ENCODE measurements around the gene ARL10. TPM values are rescaled to one million over a fixed set of nuclear protein-coding genes. Genes with fewer than 3 reads are reported as not detected.

The ARL10 gene
- total RNA-seq, 6 experiments from 2014 or later = 0.93 to 2.4 (median 1.1) TPM

GRCh38 chr5:176359658-176360057 lies 5.6 kb upstream of the ARL10 start:
- Histone ChIP-seq H3K27ac (no peak overlapping the region), H3K27me3 (no peaks in the 10 kb centered on the region), H3K9me3 (no peaks in the 10 kb centered on the region), H3K36me3 (peaks cover 0 to 29% (median 10%) of the 10 kb centered on the region in 4 donors), H3K4me3 (no peak overlapping the region), H3K4me1 (peaks cover 0 to 21% (median 2%) of the 10 kb centered on the region in 4 donors)
- DNase-seq (no peak), ATAC-seq (no peak)
- no peak for TF ChIP-seq POLR2A (IDR thresholded peaks at IDR 0.05)
- TF ChIP-seq, protein P1, sequence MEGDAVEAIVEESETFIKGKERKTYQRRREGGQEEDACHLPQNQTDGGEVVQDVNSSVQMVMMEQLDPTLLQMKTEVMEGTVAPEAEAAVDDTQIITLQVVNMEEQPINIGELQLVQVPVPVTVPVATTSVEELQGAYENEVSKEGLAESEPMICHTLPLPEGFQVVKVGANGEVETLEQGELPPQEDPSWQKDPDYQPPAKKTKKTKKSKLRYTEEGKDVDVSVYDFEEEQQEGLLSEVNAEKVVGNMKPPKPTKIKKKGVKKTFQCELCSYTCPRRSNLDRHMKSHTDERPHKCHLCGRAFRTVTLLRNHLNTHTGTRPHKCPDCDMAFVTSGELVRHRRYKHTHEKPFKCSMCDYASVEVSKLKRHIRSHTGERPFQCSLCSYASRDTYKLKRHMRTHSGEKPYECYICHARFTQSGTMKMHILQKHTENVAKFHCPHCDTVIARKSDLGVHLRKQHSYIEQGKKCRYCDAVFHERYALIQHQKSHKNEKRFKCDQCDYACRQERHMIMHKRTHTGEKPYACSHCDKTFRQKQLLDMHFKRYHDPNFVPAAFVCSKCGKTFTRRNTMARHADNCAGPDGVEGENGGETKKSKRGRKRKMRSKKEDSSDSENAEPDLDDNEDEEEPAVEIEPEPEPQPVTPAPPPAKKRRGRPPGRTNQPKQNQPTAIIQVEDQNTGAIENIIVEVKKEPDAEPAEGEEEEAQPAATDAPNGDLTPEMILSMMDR (IDR thresholded peaks at IDR 0.05) = no peak
- WGBS (ENCODE audit: insufficient coverage, low coverage, low lambda C conversion rate, missing lambda C conversion rate) = 41% methylated on average over 4 of the region's 4 CpGs
- intact Hi-C loops (cut with DNase I) = no loop called here

- peak in 1 of 3 donors; percentile 46 for DNase-seq
- Histone ChIP-seq H3K27ac (peak overlapping the region; percentile 90 to 91 (median 90)), H3K36me3 (peaks cover 0 to 19% (median 4%) of the 10 kb centered on the region in 4 donors), H3K4me3 (peak overlapping the region; percentile 68 to 100 (median 95)), H3K4me1 (peaks cover 0 to 21% (median 2%) of the 10 kb centered on the region in 4 donors), H3K27me3 (no peaks in the 10 kb centered on the region), H3K9me3 (no peaks in the 10 kb centered on the region)
- ATAC-seq = peak; percentile 12 to 26 (median 20)
- no peak for TF ChIP-seq POLR2A (IDR thresholded peaks at IDR 0.05)
- TF ChIP-seq, protein P1 (IDR thresholded peaks at IDR 0.05) = no peak
- intact Hi-C loops (cut with DNase I) = no loop called here
- WGBS (ENCODE audit: insufficient coverage, low coverage, low lambda C conversion rate, missing lambda C conversion rate) = 1% methylated on average over 27 of the region's 27 CpGs
These were observed 4.3 kb upstream of the ARL10 start for GRCh38 chr5:176360894-176361436.

- peak; percentile 97 for TF ChIP-seq POLR2A (IDR thresholded peaks at IDR 0.05)
- TF ChIP-seq, protein P1 (IDR thresholded peaks at IDR 0.05) = peak; percentile 25 to 46 (median 38)
- peak; percentile 97 to 98 (median 97) for DNase-seq
- intact Hi-C loops (cut with DNase I) = no loop called here
- Histone ChIP-seq H3K4me1 (peaks cover 0 to 21% (median 2%) of the 10 kb centered on the region in 4 donors), H3K27me3 (no peaks in the 10 kb centered on the region), H3K9me3 (no peaks in the 10 kb centered on the region), H3K27ac (peak within 1 kb of the TSS; percentile 90 to 91 (median 90)), H3K36me3 (peaks cover 0 to 15% (median 4%) of the 10 kb centered on the region in 4 donors), H3K4me3 (peak within 1 kb of the TSS; percentile 68 to 100 (median 95))
- peak; percentile 98 for ATAC-seq
- under 1% methylated on average over 29 of the region's 56 CpGs for WGBS (ENCODE audit: insufficient coverage, low coverage, low lambda C conversion rate, missing lambda C conversion rate)
These were observed 3.7 kb upstream of the ARL10 start, which contains the start of gene KIAA1191 for GRCh38 chr5:176361437-176362232. Gene KIAA1191 (minus strand): TSS chr5:176361764. CDS start chr5:176359508, 2,256 bp downstream.

DNA sequence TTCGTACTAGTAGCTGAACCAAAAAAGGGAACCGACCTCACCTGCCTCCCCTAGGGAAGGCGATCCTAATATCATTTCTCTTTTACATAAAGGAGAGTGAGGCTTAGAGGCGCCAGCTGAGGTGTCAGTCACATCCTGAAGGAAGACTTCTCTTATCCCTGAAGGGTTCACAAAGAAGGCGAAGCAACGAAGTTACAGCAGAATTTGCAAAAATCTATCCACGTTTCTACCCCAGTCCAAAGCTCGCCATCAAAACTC lies 3.1 kb upstream of the ARL10 start:
- no peak for DNase-seq
- H3K27me3 ChIP-seq = no peaks in the 10 kb centered on the region
- H3K36me3 ChIP-seq = peaks cover 0 to 14% (median 4%) of the 10 kb centered on the region in 4 donors
- no peak for ATAC-seq
- H3K27ac ChIP-seq = peak overlapping the region; percentile 34 to 91 (median 90)
- H3K9me3 ChIP-seq = no peaks in the 10 kb centered on the region
- 54% methylated on average over 8 of the region's 8 CpGs for WGBS (ENCODE audit: insufficient coverage, low coverage, low lambda C conversion rate, missing lambda C conversion rate)
- TF ChIP-seq POLR2A (IDR thresholded peaks at IDR 0.05) = no peak
- TF ChIP-seq, protein P1 (IDR thresholded peaks at IDR 0.05) = no peak
- H3K4me3 ChIP-seq = peak overlapping the region; percentile 68 to 100 (median 95)
- peaks cover 0 to 19% (median 2%) of the 10 kb centered on the region in 4 donors for H3K4me1 ChIP-seq
- intact Hi-C loops (cut with DNase I) = no loop called here
